ENCODE measurements around the gene VTA1. TPM values are rescaled to one million over a fixed set of nuclear protein-coding genes. Genes with fewer than 3 reads are reported as not detected.

Gene VTA1
- total and polyA plus RNA-seq, 2 of the 8 experiments (the other 6 are each of a cell fraction or from before 2014, with no cell fraction given) = 63.6 to 67.0 TPM

GRCh38 chr6:142167486-142167885, 20.4 kb downstream of the VTA1 start:
- peaks cover 0 to 30% (median 11%) of the 10 kb centered on the region in 4 experiments; a peak in 6 of 8 replicates for H3K36me3 ChIP-seq (ENCODE audit: control insufficient read depth in 2 of 4, insufficient read depth in 4 of 4, low read length in 3 of 4)
- TF ChIP-seq PHF8 (conservative IDR thresholded peaks at IDR 0.05; ENCODE audit: low read depth, low read length) = no peak
- TF ChIP-seq EP300 (IDR thresholded peaks at IDR 0.05; ENCODE audit: borderline replicate concordance in 1 of 2, low read depth in 2 of 2, low read length in 2 of 2) = no peak
- TF ChIP-seq TBP (IDR thresholded peaks at IDR 0.05; ENCODE audit: low read depth, low read length) = no peak
- TF ChIP-seq MAFK (IDR thresholded peaks at IDR 0.05; ENCODE audit: low read depth, low read length) = no peak
- TF ChIP-seq EGR1 (IDR thresholded peaks at IDR 0.05; ENCODE audit: borderline replicate concordance, low read depth, low read length) = no peak
- TF ChIP-seq SAP30 (IDR thresholded peaks at IDR 0.05; ENCODE audit: insufficient read depth, insufficient replicate concordance, low read length) = no peak
- TF ChIP-seq RFX5 (IDR thresholded peaks at IDR 0.05; ENCODE audit: borderline replicate concordance, low read depth, low read length) = no peak
- TF ChIP-seq RXRA (IDR thresholded peaks at IDR 0.05; ENCODE audit: insufficient read depth, low read depth, low read length) = no peak
- no peak for TF ChIP-seq CBX5 (IDR thresholded peaks at IDR 0.05; ENCODE audit: low read depth, low read length)
- no peak for TF ChIP-seq EZH2 (IDR thresholded peaks at IDR 0.05; ENCODE audit: low read depth, low read length, severe bottlenecking)
- no peak for TF ChIP-seq SP4 (IDR thresholded peaks at IDR 0.05; ENCODE audit: low read length)
- no peak for TF ChIP-seq BACH1 (IDR thresholded peaks at IDR 0.05; ENCODE audit: low read length)
- no peak for TF ChIP-seq JUN (IDR thresholded peaks at IDR 0.05; ENCODE audit: low read depth, low read length)
- TF ChIP-seq TAF1 (IDR thresholded peaks at IDR 0.05; ENCODE audit: low read depth, low read length) = no peak

More at GRCh38 chr6:142167486-142167885, 20.4 kb downstream of the VTA1 start:
- Histone ChIP-seq H3K18ac (ENCODE audit: extremely low read depth, low read length) (no peak overlapping the region), H2BK20ac (ENCODE audit: low read length) (no peak overlapping the region), H3K9ac (replicated peaks in 1 of 4; ENCODE audit: extremely low read depth in 1 of 4, low read depth in 3 of 4, low read length in 3 of 4) (no peak overlapping the region), H4K91ac (replicated peaks; ENCODE audit: insufficient read length, low read length) (no peak overlapping the region), H4K20me1 (replicated peaks in 1 of 2; ENCODE audit: control insufficient read depth in 1 of 2, insufficient read depth in 2 of 2, low read length in 2 of 2) (peaks cover 0 to 3% of the 10 kb centered on the region in 2 experiments), H2BK5ac (ENCODE audit: low read depth, low read length) (no peak overlapping the region), H3K4me2 (ENCODE audit: insufficient read depth in 1 of 2, low read depth in 2 of 2, low read length in 2 of 2) (no peak overlapping the region), H3K4me3 (ENCODE audit: extremely low read depth in 1 of 4, insufficient read depth in 2 of 4, low read depth in 3 of 4, low read length in 4 of 4) (no peak overlapping the region), H3K27me3 (replicated peaks in 1 of 4; ENCODE audit: control insufficient read depth in 3 of 4, extremely low read depth in 1 of 4, insufficient read depth in 3 of 4, low read length in 3 of 4) (no peaks in the 10 kb centered on the region), H4K8ac (ENCODE audit: extremely low read depth, insufficient read depth, low read length) (no peak overlapping the region), H3K9me3 (ENCODE audit: insufficient read depth in 2 of 2, low read depth in 1 of 2, low read length in 1 of 2) (no peaks in the 10 kb centered on the region), H3K4ac (replicated peaks; ENCODE audit: insufficient read length, low read depth, low read length) (no peak overlapping the region), H3K79me1 (ENCODE audit: low read depth, low read length) (no peaks in the 10 kb centered on the region), H3K27ac (ENCODE audit: low read depth, low read length) (no peak overlapping the region), H2BK12ac (ENCODE audit: low read depth, low read length) (no peak overlapping the region), H3K79me2 (ENCODE audit: control insufficient read depth in 1 of 2, insufficient read depth in 2 of 2, low read length in 2 of 2) (peaks cover 0 to 31% of the 10 kb centered on the region in 2 experiments; a peak in 2 of 4 replicates), H3K23ac (ENCODE audit: insufficient read length) (no peak overlapping the region), H2AFZ (ENCODE audit: low read length) (no peak overlapping the region), H3K23me2 (ENCODE audit: low read depth, low read length) (no peaks in the 10 kb centered on the region), H3K56ac (replicated peaks; ENCODE audit: insufficient read length, low read depth, low read length) (no peak overlapping the region), H2AK5ac (ENCODE audit: low read depth, low read length) (no peak overlapping the region), H4K5ac (ENCODE audit: insufficient read length, low read depth, low read length) (no peak overlapping the region), H3K14ac (ENCODE audit: insufficient read length) (no peak overlapping the region), H3K4me1 (replicated peaks in 1 of 4; ENCODE audit: control insufficient read depth in 3 of 4, insufficient read depth in 4 of 4, low read length in 3 of 4) (no peaks in the 10 kb centered on the region), H2BK15ac (ENCODE audit: low read length) (no peak overlapping the region), H2BK120ac (replicated peaks; ENCODE audit: low read depth, low read length) (no peak overlapping the region)
- ChIA-PET POLR2A (ENCODE audit: partially characterized antibody) (no interaction called here), CTCF (ENCODE audit: partially characterized antibody) (interaction anchor here (1.6 to 8.2 kb wide), 2 partner anchors 12 to 40 kb away, joined by 3 to 47 read pairs; no protein-coding TSS in a partner anchor)
- DNase-seq (ENCODE audit: low read depth in 1 of 2, low spot score in 2 of 2) = no peak
- FAIRE-seq = no peak
- WGBS, 2 experiments (ENCODE audit: extremely low coverage in 1 of 2, insufficient coverage in 1 of 2, insufficient read length in 1 of 2, insufficient replicate concordance in 2 of 2, low coverage in 1 of 2, low lambda C conversion rate in 2 of 2, missing lambda C conversion rate in 1 of 2) = 92% methylated on average over 2 of the region's 2 CpGs; no CpG with 5 or more reads in 1 of the 2 experiments

Measured in H1 (cell line).